MM.1S (cell line): Measurements from ENCODE around the gene SLC6A7.

ENCODE experiments used
- DNase-seq: peaks from one replicate; pipeline ENCODE4 v3.0.0-alpha.2; 2015
- H2AFZ ChIP-seq: fragments of 300-600 bp; sonication (generic); 2 replicates; pipeline ENCODE4 v1.6.0; 2016; ENCODE audit warnings: antibody characterized with exemption, low read length
- H3F3A ChIP-seq: fragments of 300-600 bp; sonication (generic); 2 replicates; pipeline ENCODE4 v1.6.1; 2016; ENCODE audit warnings: mild to moderate bottlenecking, antibody characterized with exemption, low read length, moderate library complexity, mixed read lengths; ENCODE audit not compliant: insufficient read depth
- H3K27ac ChIP-seq: fragments of 300-600 bp; sonication (generic); 2 replicates; pipeline ENCODE4 v1.5.1; 2016; ENCODE audit warnings: mild to moderate bottlenecking, low read length
- H3K27me3 ChIP-seq: fragments of 300-600 bp; sonication (generic); replicated peaks from 2 replicates; pipeline ENCODE4 v1.6.0; 2016; ENCODE audit warnings: low read length; ENCODE audit not compliant: insufficient read depth
- H3K36me3 ChIP-seq: fragments of 300-600 bp; sonication (generic); replicated peaks from 2 replicates; pipeline ENCODE4 v1.6.1; 2016; ENCODE audit warnings: mild to moderate bottlenecking, low read length, mixed read lengths; ENCODE audit not compliant: insufficient read depth
- H3K4me1 ChIP-seq: fragments of 300-600 bp; sonication (generic); 2 replicates; pipeline ENCODE4 v1.6.1; 2016; ENCODE audit warnings: low read length, mixed read lengths
- H3K4me2 ChIP-seq: fragments of 300-600 bp; sonication (generic); 2 replicates; pipeline ENCODE4 v1.6.0; 2016; ENCODE audit warnings: low read depth, low read length
- H3K4me3 ChIP-seq: fragments of 300-600 bp; sonication (generic); 2 replicates; pipeline ENCODE4 v1.5.1; 2016; ENCODE audit warnings: low read length, mixed read lengths
- H3K79me2 ChIP-seq: fragments of 300-600 bp; sonication (generic); 2 replicates; pipeline ENCODE4 v1.6.1; 2016; ENCODE audit warnings: mixed run types, low read length, mixed read lengths
- H3K9ac ChIP-seq: fragments of 300-600 bp; sonication (generic); 2 replicates; pipeline ENCODE4 v1.6.1; 2016; ENCODE audit warnings: low read length, mixed read lengths
- H3K9me2 ChIP-seq: fragments of 300-600 bp; sonication (generic); replicated peaks from 2 replicates; pipeline ENCODE4 v1.6.1; 2016; ENCODE audit warnings: mild to moderate bottlenecking, low read length, mixed read lengths; ENCODE audit not compliant: insufficient read depth
- H3K9me3 ChIP-seq: fragments of 300-600 bp; sonication (generic); replicated peaks from 2 replicates; pipeline ENCODE4 v1.6.1; 2016; ENCODE audit warnings: mild to moderate bottlenecking, low read length, mixed read lengths; ENCODE audit not compliant: insufficient read depth
- H4K20me1 ChIP-seq: fragments of 300-600 bp; sonication (generic); 2 replicates; pipeline ENCODE4 v1.6.1; 2016; ENCODE audit warnings: mild to moderate bottlenecking, low read length, moderate library complexity, mixed read lengths; ENCODE audit not compliant: insufficient read depth
- CTCF ChIP-seq: fragments of 300-600 bp; sonication (generic); IDR thresholded peaks from 2 replicates; pipeline ENCODE4 v1.5.1; 2016; ENCODE audit warnings: antibody characterized with exemption, low read length, mixed read lengths
- EZH2 ChIP-seq: fragments of 300-600 bp; sonication (generic); optimal IDR thresholded peaks from 2 replicates; pipeline ENCODE3; 2017; ENCODE audit warnings: low read depth, mild to moderate bottlenecking, antibody characterized with exemption, low read length, mixed read lengths
- EZH2phosphoT487 ChIP-seq: fragments of 300-600 bp; sonication (generic); IDR thresholded peaks from 2 replicates; pipeline ENCODE4 v1.6.1; 2018; ENCODE audit warnings: antibody characterized with exemption, low read length

Gene SLC6A7

GRCh38 chr5:150243590-150243989, 53.7 kb downstream of the SLC6A7 start:
- Histone ChIP-seq H3K9ac (no peak overlapping the region), H4K20me1 (no peaks in the 10 kb centered on the region), H3K27ac (no peak overlapping the region), H3F3A (no peaks in the 10 kb centered on the region), H3K4me1 (no peaks in the 10 kb centered on the region), H3K9me3 (no peaks in the 10 kb centered on the region), H3K9me2 (no peaks in the 10 kb centered on the region), H3K79me2 (no peaks in the 10 kb centered on the region), H3K27me3 (no peaks in the 10 kb centered on the region), H3K36me3 (no peaks in the 10 kb centered on the region), H3K4me2 (no peak overlapping the region), H2AFZ (no peak overlapping the region), H3K4me3 (no peak overlapping the region)
- DNase-seq, result no peak
- TF ChIP-seq EZH2 (no peak), CTCF (no peak), EZH2phosphoT487 (no peak)

- Histone ChIP-seq H3K27ac (no peak overlapping the region), H3K4me2 (no peak overlapping the region), H3K4me1 (no peaks in the 10 kb centered on the region), H3K4me3 (no peak overlapping the region), H3K79me2 (no peaks in the 10 kb centered on the region), H3K9me2 (no peaks in the 10 kb centered on the region), H3F3A (no peaks in the 10 kb centered on the region), H3K9me3 (no peaks in the 10 kb centered on the region), H3K27me3 (no peaks in the 10 kb centered on the region), H2AFZ (no peak overlapping the region), H3K9ac (no peak overlapping the region), H4K20me1 (no peaks in the 10 kb centered on the region), H3K36me3 (no peaks in the 10 kb centered on the region)
- TF ChIP-seq EZH2 (no peak), CTCF (no peak), EZH2phosphoT487 (no peak)
- DNase-seq, result no peak
Measured at GRCh38 chr5:150244209-150244608, 54.3 kb downstream of the SLC6A7 start.

GRCh38 chr5:150245111-150245789, 55.4 kb downstream of the SLC6A7 start:
- Histone ChIP-seq H3K9me2 (no peaks in the 10 kb centered on the region), H3K79me2 (no peaks in the 10 kb centered on the region), H3K9ac (no peak overlapping the region), H3F3A (no peaks in the 10 kb centered on the region), H4K20me1 (no peaks in the 10 kb centered on the region), H3K9me3 (no peaks in the 10 kb centered on the region), H3K4me2 (no peak overlapping the region), H3K27me3 (no peaks in the 10 kb centered on the region), H3K36me3 (no peaks in the 10 kb centered on the region), H3K27ac (no peak overlapping the region), H2AFZ (no peak overlapping the region), H3K4me1 (no peaks in the 10 kb centered on the region), H3K4me3 (no peak overlapping the region)
- DNase-seq, result no peak
- TF ChIP-seq EZH2 (no peak), CTCF (no peak), EZH2phosphoT487 (no peak)
